Adipose tissue (tissue), 3 donors: ENCODE measurements around the gene NDUFS1. TPM values are rescaled to one million over a fixed set of nuclear protein-coding genes. Genes with fewer than 3 reads are reported as not detected.
"Not testable (repeated sequence)": the region's sequence is repeated elsewhere in the genome, so short reads cannot be mapped to it uniquely, and the experiment has no call there.

Source experiments
- H3K27ac ChIP-seq: one replicate; pipeline ENCODE4 v1.5.1; 2013; ENCODE audit warnings: low read depth, low read length
- WGBS, 3 donors: extraction: QIAGEN DNeasy Blood & Tissue Kit; methylation state at CpG; one replicate each; pipeline ENCODE4 v1.1.7; 2013; 5-methylcytosine and 5-hydroxymethylcytosine counted together
- polyA plus RNA-seq, 3 donors: library from polyadenylated mRNA; stranded (reverse); fragments of 200-250 nt; gene quantifications; one replicate each; pipeline ENCODE4 v1.2.3, GENCODE V29; 2013
- donor health status: healthy with polysubstance abuse.
- donor health status: Bipolar disorder and iron deficiency.
- donor health status: healthy.

NDUFS1 gene
- polyA plus RNA-seq, result 10 to 100 TPM; 19.8 to 75.9 (median 23.3) TPM

DNA sequence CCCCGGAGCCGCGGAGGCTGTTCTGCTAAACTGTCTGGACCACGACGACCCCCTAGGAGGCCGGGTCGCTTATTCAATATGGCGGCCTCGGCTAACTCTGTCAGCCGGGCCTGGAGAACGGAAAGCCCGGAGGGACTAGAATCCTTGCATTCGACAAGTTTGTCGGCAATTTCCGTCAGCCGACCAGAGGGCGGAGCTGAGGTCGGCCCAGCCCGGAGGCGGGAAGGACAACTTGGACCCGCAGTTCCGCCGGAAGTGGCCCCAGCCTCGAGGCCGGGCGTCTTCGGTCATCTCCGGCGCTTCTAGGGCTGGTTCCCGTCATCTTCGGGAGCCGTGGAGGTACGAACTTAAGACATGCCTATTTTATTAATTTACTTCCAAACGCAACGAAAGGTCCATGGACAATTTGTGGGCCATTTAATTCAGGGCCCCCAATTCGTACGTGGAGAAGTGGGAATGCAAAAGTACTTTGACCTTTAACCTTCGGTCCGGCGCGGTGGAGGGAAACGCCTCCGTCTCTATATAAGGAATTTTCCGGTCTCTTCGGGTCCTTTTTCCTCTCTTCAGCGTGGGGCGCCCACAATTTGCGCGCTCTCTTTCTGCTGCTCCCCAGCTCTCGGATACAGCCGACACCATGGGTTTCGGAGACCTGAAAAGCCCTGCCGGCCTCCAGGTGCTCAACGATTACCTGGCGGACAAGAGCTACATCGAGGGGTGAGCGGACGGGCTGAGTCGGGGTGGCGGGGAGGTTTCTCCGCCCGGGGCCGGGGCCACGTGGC is at the start of gene NDUFS1, which contains the start of gene EEF1B2:
NDUFS1 (minus strand) TSS at position 99 of the 779 bp plus-strand sequence. CDS start 5,766 bp downstream, outside the sequence.
EEF1B2 (plus strand) TSS at position 550 of the 779 bp plus-strand sequence; CDS start at position 635, 85 bp downstream.
- WGBS, 3 donors, result 0% methylated on average over 64 of the region's 64 CpGs

DNA sequence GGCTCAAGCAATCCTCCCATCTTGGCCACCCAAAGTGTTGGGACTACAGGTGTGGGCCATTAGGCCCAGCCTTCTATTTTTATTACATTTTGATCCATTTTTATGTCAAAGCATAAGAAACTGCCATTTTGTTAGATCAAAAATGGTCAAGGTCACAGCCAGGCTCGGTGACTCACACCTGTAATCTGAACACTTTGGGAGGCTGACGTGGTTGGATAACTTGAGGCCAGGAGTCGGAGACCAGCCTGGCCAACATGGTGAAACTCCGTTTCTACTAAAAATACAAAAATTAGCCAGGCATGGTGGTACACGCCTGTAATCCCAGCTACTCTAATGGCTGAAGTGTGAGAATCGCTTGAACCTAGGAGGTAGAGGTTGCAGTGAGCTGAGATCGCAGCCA is 49.7 kb upstream of the NDUFS1 start:
- no peak overlapping the region for H3K27ac ChIP-seq
- WGBS, 3 donors, result 81 to 94% (median 91%) methylated on average over 7 of the region's 7 CpGs

More for the DNA sequence above, at the start of gene NDUFS1, which contains the start of gene EEF1B2:
- no peak within 1 kb of the TSS for H3K27ac ChIP-seq

DNA sequence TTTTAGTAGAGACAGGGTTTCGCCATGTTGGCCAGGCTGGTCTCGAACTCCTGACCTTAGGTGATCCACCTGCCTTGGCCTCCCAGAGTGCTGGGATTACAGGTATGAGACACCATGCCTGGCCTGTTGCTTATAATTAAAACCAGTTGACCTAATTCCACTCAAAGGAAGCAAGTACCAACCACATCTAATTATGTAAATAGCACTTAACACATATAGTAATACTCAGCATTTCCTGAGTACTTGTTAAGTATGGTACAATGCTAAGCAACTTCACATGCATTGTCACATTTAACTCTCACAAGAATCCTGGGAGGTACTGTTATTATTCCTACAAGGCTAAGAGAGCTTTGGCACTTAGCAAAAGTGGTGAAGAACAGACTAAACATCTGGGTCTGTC is 48.1 kb upstream of the NDUFS1 start:
- H3K27ac ChIP-seq, result not testable (repeated sequence)
- 96 to 100% (median 99%) methylated on average over 2 of the region's 2 CpGs for WGBS, 3 donors

DNA sequence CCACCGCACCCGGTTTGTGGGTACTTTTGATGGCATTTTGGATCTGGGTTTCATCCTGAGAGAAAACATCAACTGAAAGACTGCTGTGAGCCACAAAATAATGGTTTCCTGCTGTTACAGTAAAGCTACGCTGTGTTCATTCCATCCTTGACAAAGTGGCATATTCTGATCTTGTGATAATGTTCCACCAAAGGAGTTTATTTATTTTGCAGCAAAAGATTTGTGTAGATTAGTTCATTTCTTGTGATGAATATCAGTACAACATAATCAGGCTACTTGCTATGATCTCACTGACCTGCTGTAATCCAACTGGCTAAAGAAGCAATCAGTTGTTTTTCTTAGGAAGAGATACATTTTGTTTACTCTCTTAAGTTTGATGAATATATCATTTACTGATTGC is 45.5 kb upstream of the NDUFS1 start:
- WGBS, 3 donors, result 54 to 83% (median 59%) methylated on average over 3 of the region's 3 CpGs

DNA sequence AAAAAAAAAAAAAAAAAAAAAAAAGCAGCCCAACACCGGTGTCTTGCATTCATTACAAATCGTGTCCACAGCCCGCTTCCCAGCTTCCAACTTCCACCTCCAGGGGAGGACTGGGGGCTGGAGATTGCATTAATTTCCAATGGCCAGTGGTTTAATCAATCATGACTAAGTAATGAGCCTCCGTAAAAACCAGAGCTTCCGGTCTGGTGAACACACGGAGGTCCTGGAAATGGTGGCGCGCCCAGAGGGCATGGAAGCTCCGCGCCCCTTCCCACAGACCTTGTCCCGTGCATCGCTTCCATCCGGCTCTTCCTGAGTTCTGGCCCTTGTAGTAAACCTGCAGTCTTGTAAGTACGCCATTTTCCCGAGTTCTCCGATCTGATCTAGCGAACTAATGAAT is 44.1 kb upstream of the NDUFS1 start:
- no peak overlapping the region for H3K27ac ChIP-seq
- whole genome bisulfite sequencing, 3 donors, result 93 to 97% (median 96%) methylated on average over 17 of the region's 17 CpGs

More for the DNA sequence above, 45.5 kb upstream of the NDUFS1 start:
- no peak overlapping the region for H3K27ac ChIP-seq

DNA sequence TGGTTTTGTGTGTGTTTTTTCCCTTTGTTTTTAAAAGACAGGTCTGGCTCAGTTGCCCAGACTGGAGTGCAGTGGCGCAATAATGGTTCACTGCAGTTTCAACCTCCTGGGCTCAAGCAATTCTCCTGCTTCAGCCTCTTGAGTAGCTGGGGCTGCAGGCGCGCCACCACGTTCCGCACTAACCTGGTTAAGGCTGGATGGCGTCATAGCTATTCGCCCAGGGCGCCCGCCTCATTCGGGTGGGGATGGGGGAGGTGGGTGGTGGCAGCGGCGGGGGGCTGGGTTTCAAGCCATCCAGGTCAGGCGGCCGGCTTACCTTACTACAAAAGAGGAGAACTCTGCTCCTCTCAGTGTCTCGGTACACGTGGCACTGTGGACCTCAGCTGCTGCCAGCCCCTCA is 43.2 kb upstream of the NDUFS1 start:
- 84 to 86% (median 86%) methylated on average over 16 of the region's 16 CpGs for WGBS, 3 donors
- H3K27ac ChIP-seq, result no peak overlapping the region

DNA sequence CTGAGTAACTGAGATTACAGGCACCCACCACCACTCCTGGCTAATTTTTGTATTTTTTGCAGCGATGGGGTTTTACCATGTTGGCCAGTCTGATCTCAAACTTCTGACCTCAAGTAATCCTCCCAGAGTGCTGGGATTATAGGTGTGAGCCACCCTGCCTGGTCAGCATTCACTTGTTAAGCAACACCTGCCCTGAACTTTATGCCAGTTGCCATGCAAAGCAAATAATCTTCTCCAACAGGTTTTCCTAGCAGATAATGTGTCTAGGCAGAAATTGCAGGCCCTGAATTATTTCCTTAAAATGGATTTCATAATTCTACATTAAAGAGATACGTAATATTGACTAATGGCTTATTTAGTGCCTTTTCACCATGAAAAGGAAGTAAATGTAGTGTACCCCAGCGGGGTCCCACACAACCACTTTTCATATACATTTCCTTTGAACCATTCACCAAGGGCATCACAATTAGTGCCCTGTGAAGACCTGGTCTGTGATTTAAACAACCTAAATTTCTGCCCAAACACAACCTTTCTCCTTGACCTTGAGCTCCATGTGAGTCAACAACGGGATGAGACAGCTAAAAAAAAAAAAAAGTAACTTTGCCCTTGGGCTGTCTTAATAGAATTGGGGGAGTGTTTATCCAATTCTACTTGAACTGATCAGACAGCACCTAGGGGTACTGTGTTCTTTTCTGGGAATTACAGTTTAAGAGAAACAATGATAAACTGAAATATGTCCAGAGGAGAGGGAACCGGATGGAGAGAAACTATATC is 42.0 kb upstream of the NDUFS1 start:
- H3K27ac ChIP-seq, result no peak overlapping the region
- WGBS, 3 donors, result 63 to 76% (median 69%) methylated on average over 5 of the region's 5 CpGs

DNA sequence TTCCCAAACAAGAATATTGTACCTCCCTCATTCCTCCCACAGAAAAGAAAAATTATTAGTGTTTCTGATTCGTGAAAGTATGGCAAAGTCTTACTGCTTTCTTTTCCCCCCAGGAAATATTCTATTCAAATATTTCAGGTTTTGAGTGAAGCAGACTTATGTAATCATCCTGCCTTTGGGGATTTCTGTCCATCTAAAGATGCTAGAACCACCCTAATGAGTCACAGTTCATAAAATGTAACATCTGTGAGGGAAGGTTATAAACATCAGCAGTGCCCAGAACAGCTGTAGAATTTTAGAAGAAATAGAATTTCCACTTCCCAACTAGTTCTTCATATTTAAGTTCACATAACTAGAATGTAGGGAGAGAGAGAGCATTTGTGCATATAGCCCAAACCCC is 39.4 kb upstream of the NDUFS1 start:
- 38 to 54% (median 41%) methylated on average over 1 of the region's 1 CpG for WGBS, 3 donors
- H3K27ac ChIP-seq, result no peak overlapping the region

DNA sequence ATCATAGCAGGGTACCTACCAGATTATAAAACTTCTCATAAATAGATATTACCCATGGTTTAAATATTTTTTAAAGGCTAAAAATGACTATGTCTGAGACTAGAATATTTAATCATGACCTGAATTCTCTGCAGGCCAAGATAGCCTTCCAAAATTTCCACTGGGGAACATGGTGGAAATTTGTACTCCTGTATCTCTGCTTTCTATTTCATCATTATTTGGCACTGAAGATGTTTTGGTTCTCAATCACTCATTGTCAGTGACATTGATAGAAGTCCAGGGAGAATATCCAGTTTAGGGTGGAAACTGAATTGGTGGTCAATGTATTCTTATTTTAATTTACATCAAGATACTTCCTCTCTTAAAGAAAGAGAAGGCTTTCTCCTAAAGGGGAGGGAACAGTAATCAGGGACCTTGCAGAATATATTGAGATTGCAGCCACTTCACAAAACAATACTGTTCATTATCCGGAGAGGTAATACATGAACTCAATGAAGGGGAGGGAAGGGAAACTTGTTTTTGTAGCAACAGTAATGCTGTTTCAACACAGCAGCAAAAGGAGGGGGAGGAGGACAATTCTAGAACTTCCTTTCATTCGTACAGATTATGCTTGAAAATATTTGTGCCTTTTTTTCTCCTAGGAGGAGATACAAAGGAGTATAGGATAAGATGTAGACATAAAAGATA is 34.6 kb upstream of the NDUFS1 start:
- H3K27ac ChIP-seq, result no peak overlapping the region
- 31 to 54% (median 31%) methylated on average over 2 of the region's 2 CpGs for WGBS, 3 donors

DNA sequence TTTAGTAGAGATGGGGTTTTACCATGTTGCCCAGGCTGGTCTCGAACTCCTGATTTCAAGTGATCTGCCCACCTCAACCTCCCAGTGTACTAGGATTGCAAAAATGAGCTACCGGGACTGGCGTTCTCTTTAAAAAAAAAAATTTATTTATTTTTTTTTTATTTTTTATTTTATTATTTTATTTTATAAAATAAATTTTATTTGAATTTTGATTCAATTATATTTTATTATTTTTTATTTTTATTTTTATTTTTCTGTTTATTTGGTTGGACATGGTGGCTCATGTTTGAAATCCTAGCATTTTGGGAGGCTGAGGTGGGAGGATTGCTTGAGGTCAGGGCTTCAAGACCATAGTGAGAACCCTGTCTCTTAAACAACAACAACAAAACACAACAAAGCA is 32.9 kb upstream of the NDUFS1 start:
- no peak overlapping the region for H3K27ac ChIP-seq
- WGBS, 3 donors, result 88 to 96% (median 95%) methylated on average over 3 of the region's 3 CpGs

DNA sequence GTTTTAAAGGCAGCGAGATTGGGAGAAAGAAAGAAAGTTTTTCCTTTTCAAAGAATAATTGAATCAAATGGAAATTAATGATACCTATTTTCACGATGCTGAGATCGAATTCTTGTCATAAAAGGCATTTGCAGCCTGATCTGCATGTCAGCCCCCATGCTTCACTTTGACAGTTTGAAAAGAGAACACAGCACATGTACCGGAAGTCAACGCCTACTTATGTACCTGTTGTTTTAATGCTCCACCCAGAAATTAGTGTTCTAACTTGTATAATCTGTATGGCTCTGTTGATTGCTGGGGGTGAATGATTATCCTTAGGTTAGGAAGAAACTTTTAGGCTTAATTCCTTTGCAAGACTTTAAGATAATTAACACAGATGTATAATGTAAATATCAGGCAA is 31.4 kb upstream of the NDUFS1 start:
- no peak overlapping the region for H3K27ac ChIP-seq
- WGBS, 3 donors, result 84 to 94% (median 89%) methylated on average over 5 of the region's 5 CpGs

DNA sequence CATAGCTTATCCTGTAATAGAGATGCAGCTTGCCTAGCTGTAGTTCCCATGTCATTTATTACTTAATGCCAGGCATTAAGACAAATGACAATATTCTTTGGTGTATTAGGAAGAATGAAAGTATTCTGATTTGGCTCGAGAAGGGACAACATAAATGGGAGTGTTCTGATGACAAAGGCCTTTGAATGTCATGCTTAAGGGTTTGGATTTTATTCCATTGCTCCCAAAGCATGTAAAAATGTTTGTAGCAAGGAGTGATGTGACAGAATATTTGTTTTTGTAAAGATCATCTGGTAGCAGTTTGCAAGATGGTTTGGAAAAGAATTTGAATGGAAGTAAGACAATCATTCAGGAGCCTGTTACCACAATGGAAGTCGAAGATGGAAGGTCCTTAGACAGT is 30.9 kb upstream of the NDUFS1 start:
- no peak overlapping the region for H3K27ac ChIP-seq
- WGBS, 3 donors, result 63 to 88% (median 71%) methylated on average over 2 of the region's 2 CpGs

DNA sequence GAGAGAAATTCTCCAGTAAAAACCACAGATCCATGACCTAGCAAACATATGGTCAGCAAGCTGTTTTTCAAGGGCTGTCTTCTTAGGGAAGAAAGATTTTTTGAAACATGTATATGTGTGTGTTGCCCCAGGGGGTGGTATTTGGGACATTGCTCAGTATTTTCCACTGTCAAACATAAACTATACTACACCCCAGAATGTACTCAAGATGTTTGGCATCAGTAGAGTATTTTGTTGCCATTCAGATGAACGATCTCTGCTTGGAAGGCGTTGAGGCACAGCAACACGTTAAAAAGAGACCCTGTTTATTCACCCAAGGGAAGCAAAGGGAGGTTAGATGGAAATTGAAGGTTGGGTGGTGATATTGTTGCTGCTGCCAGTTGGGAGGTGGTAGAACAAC is 30.4 kb upstream of the NDUFS1 start:
- no peak overlapping the region for H3K27ac ChIP-seq
- WGBS, 3 donors, result 68 to 81% (median 77%) methylated on average over 3 of the region's 3 CpGs

DNA sequence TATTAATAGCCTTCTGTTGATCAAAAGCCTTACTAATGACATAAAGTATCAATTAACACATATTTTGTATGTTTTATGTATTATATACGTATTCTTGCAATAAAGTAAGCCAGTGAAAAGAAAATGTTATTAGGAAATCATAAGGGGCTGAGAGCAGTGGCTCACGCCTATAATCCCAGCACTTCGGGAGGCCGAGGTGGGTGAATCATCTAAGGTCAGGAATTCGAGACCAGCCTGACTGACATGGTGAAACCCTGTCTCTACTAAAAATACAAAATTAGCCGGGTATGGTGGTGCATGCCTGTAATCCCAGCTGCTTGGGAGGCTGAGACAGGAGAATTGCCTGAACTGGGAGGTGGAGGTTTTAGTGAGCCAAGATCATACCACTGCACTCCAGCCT is 22.3 kb upstream of the NDUFS1 start:
- H3K27ac ChIP-seq, result not testable (repeated sequence)
- 90 to 93% (median 92%) methylated on average over 6 of the region's 6 CpGs for WGBS, 3 donors

DNA sequence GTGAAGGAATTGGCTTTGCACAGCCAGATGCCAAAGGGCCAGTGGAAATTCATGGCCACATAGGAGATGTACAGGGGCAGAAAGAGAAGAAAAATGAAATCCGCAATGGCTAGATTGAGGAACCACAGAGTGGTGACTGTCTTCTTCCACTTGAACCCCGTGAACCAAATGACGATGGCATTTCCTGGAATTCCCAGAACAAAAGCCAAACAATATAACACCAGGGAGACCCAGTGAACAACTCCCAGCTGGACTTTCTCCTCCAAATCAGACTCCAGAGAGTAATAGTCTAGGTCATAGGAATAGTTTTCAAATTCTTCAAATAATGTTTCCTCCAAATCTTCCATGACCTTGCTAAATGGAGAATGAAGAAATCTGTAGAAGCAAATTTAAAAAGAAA is 17.7 kb upstream of the NDUFS1 start:
- 44 to 67% (median 54%) methylated on average over 3 of the region's 3 CpGs for WGBS, 3 donors
- no peak overlapping the region for H3K27ac ChIP-seq

DNA sequence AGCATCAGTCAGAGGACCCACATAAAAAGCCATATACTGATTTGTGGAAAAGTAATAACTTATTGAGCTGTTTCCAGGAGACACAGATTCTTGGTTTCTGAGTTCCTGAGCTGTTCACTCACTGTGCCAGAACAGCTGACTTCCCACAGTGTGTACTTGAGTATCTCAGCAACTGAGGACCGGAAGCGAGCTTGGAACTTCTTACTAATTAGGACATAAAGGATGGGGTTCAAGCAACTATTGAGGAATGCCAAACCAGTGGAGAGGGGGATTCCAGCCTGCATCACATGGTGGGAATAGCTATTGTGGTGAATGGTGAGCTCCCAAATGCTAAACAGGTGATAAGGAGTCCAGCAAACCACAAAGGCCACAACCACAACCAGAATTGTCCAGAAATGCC is 16.9 kb upstream of the NDUFS1 start:
- 81 to 90% (median 81%) methylated on average over 2 of the region's 2 CpGs for WGBS, 3 donors

DNA sequence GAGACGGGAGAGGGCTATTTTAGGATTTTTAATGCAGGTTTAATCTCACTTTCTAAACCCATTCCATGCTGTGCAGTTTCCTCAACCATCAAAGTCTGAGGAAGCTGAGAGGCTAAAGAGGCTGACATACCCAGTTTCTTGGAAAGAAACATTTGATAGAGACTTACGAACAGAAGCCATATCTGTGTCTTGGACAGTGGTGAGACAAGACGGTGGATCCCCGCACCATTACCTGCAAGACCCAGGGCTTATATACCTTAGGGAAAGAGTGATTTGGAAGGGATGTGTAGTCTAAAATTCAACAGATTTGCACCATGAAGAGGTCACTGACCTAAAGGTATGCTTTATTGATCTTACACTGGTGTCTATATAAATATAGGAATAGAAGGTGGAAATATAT is 13.9 kb upstream of the NDUFS1 start:
- no peak overlapping the region for H3K27ac ChIP-seq
- WGBS, 3 donors, result 96 to 99% (median 96%) methylated on average over 3 to 4 of the region's 4 CpGs

More for the DNA sequence above, 16.9 kb upstream of the NDUFS1 start:
- no peak overlapping the region for H3K27ac ChIP-seq

DNA sequence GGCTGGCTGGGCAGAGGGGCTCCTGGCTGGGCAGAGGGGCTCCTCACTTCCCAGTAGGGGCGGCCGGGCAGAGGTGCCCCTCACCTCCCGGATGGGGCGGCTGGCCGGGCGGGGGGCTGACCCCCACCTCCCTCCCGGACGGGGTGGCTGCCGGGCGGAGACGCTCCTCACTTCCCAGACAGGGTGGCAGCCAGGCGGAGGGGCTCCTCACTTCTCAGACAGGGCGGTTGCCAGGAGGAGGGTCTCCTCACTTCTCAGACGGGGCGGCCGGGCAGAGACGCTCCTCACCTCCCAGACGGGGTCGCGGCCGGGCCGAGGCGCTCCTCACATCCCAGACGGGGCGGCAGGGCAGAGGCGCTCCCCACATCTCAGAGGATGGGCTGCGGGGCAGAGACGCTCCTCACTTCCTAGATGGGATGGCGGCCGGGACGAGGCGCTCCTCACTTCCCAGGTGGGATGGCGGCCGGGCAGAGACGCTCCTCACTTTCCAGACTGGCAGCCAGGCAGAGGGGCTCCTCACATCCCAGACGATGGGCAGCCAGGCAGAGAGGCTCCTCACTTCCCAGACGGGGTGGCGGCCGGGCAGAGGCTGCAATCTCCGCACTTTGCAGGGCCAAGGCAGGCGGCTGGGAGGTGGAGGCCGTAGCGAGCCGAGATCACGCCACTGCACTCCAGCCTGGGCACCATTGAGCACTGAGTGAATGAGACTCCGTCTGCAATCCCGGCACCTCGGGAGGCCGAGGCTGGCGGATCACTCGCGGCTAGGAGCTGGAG is 12.6 kb upstream of the NDUFS1 start:
- H3K27ac ChIP-seq, result not testable (repeated sequence)
- WGBS, 3 donors, result 98 to 99% (median 98%) methylated on average over 16 to 41 of the region's 52 CpGs
